Adrenal gland (tissue), 5 donors: ENCODE results near the gene ARHGAP36.

Experiments used
- CTCF ChIP-seq, 6 experiments: fragments of 450-650 bp in 4 of 6; fragments of 200-600 bp in 2 of 6; sonication (generic) in 1 of 6; IDR thresholded peaks; 1 replicate in 5 of 6; 2 replicates in 1 of 6; pipeline versions ENCODE4 v1.5.1 to v1.8.0; 2016 to 2021; ENCODE audit warnings: antibody characterized with exemption in 6 of 6, mild to moderate bottlenecking in 2 of 6, moderate library complexity in 1 of 6
- POLR2A ChIP-seq, 2 donors: fragments of 450-650 bp; IDR thresholded peaks; one replicate each; pipeline ENCODE4 v1.6.1; 2017; ENCODE audit warnings: antibody characterized with exemption in 2 of 2, mild to moderate bottlenecking in 2 of 2, moderate library complexity in 1 of 2
- donor health status: DM: no; HTN: no; CAD: no.

- TF ChIP-seq CTCF (IDR thresholded peaks at IDR 0.05) (no peak), POLR2A (IDR thresholded peaks at IDR 0.05) (no peak)
Observed at GRCh38 chrX:131060147-131060546, 2.0 kb downstream of the ARHGAP36 start.
